GM21576 (cell line): ENCODE data around the gene PRR12.

Experiments used
- ATAC-seq: cut with Tn5 transposase; IDR thresholded peaks from one replicate; pipeline ENCODE4 v1.9.1; 2021; ENCODE audit warnings: mild to moderate bottlenecking, moderate library complexity; ENCODE audit not compliant: unreplicated experiment

PRR12 gene

GRCh38 chr19:49591731-49592485 is 926 bp downstream of the PRR12 start:
- no peak for ATAC-seq

GRCh38 chr19:49592486-49593232 is 1.7 kb downstream of the PRR12 start:
- no peak for ATAC-seq

- peak; percentile 45 for ATAC-seq
These were observed 2.5 kb downstream of the PRR12 start for GRCh38 chr19:49593233-49594113.

GRCh38 chr19:49594157-49594992 is 3.4 kb downstream of the PRR12 start:
- no peak for ATAC-seq

GRCh38 chr19:49594993-49595818 is 4.2 kb downstream of the PRR12 start:
- no peak for ATAC-seq

- no peak for ATAC-seq
These were observed 4.9 kb downstream of the PRR12 start for GRCh38 chr19:49595819-49596404.

GRCh38 chr19:49596407-49596806 is 5.4 kb downstream of the PRR12 start:
- no peak for ATAC-seq

GRCh38 chr19:49596954-49597702 is 6.1 kb downstream of the PRR12 start:
- no peak for ATAC-seq

GRCh38 chr19:49597703-49597974 is 6.7 kb downstream of the PRR12 start:
- ATAC-seq: no peak

GRCh38 chr19:49599378-49600295 is 8.7 kb downstream of the PRR12 start:
- no peak for ATAC-seq

GRCh38 chr19:49601482-49602038 is 10.6 kb downstream of the PRR12 start:
- ATAC-seq: no peak

GRCh38 chr19:49602806-49603205 is 11.8 kb downstream of the PRR12 start:
- ATAC-seq: no peak

- ATAC-seq: no peak
These were observed 14.6 kb downstream of the PRR12 start for GRCh38 chr19:49605605-49606004.

- no peak for ATAC-seq
These were observed 18.6 kb downstream of the PRR12 start for GRCh38 chr19:49609499-49610092.

- no peak for ATAC-seq
These were observed 22.4 kb downstream of the PRR12 start for GRCh38 chr19:49613374-49613773.

- no peak for ATAC-seq
These were observed 23.3 kb downstream of the PRR12 start for GRCh38 chr19:49614096-49614833.
